Inferior parietal cortex (tissue), 1 donor: ENCODE data around the gene RSPH1.
"Not testable (repeated sequence)": the region's sequence is repeated elsewhere in the genome, so short reads cannot be mapped to it uniquely, and the experiment has no call there.

ENCODE experiments used
- DNase-seq: peaks from one replicate; pipeline ENCODE4 v3.0.0-alpha.2; 2016; ENCODE audit errors: extremely low spot score

RSPH1 gene

DNA sequence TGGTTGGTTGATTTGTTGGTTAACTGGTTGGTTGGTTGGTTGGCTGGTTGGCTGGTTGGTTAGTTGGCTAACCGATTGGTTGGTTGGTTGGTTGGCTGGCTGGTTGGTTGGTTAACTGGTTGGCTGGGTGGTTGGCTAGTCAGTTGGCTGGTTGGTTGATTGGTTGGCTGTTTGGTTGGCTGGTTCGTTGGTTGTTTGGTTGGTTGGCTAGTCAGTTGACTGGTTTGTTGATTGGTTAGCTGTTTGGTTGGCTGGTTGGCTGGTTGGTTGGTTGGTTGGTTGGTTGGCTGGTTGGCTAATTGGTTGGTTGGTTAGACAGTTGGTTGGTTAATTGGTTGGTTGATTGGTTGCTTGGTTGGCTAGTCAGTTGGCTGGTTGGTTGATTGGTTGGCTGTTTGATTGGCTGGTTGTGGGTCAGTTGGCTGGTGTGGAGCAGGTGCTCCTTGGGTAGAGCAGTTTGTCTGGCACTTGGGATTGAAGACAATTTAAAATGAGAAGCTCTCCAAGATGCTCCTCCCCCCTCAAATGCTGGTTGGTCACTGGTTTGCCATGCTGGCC, 6.9 kb downstream of the RSPH1 start:
- DNase-seq = no peak

DNA sequence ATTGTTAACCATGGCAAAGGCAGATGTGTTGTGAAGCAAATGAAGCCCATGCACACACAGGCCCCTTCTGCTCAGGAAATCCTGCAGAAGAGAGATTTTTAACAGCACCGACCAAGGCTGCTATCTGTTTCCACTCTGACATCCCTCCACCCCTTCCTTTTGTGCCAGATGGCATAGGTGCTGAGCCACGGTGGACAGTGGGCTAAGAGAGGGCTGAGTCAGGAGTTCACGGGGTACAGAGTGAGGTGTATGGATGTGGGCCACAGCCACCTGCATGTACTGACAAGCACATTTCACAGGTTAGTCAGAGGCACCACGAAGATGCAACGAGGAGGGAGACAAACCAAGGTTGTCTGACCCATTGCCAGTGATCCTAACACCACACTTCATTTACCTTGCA, 9.5 kb downstream of the RSPH1 start:
- DNase-seq = no peak

DNA sequence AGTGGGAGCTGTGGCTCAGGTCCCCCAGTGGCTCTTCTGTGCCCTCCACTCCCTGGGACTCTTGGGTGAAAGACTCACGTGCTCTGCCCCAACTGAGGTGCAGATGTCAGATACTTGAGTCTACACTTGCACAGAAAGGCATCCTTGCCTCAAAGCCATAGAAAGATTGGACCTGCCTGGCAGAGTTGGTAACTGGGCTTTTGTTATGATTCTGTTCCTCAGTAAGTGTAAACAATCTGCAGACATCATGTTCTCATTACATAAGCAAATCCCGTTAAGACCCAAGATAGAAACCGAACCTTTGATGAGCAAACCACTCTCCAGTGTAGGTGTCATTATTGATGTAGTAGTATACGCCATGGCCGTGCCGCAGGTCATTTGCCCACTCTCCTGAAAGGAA, 10.0 kb downstream of the RSPH1 start:
- no peak for DNase-seq

DNA sequence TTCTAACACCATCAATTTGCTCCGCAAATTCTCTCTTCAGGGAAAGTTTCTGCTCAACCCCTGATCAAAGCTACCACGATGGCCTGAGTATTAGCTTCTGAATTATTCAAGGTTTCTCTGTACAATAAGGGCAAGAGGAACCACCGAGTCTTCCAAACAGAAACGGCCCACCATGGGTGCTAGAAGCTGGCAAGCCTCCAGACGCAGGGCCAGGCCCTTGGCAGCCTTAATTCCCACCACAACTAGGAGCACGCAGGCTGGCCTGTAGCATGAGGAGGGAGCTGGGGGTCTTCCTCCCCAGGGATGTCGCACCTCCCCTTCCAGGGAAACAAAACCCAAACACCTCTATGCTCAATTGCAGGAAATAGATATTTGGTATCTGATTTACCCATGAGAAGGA, 11.1 kb downstream of the RSPH1 start:
- DNase-seq = no peak

DNA sequence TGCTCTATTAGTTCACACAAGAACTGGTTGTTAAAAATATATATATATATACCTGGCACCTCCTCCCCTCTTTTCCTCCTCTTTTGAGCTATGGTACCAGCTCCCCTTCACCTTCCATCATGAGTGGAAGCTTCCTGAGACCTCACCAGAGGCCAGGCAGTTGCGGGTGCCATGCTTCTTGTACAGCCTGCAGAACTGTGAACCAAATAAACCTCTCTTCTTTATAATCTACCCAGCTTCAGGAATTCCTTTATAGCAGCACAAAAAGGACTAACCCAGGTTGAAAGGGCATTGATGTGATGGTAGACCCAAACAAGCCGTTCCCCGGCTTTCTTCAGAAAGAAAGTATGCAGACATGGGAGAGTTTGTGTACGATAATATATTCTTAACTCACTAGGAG, 14.9 kb downstream of the RSPH1 start:
- no peak for DNase-seq

DNA sequence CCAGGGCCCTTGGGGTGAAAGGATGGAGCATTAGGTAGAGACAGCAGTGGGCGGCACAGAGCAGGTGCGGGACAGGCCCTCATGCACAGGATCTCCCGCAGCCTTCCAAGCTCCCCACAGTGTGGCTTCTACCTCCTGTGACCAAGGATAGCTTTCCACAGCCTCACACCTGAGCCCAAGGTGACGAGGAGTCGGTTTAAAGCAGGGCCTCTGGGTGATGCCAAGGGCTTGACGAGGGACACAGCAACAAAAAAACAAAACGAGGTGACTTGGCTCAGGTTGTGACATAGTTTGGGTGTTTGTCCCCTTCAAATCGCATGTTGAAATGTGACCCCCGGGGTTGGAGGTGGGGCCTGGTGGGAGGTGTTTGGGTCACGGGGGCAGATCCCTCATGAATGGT, 15.3 kb downstream of the RSPH1 start:
- DNase-seq = no peak

DNA sequence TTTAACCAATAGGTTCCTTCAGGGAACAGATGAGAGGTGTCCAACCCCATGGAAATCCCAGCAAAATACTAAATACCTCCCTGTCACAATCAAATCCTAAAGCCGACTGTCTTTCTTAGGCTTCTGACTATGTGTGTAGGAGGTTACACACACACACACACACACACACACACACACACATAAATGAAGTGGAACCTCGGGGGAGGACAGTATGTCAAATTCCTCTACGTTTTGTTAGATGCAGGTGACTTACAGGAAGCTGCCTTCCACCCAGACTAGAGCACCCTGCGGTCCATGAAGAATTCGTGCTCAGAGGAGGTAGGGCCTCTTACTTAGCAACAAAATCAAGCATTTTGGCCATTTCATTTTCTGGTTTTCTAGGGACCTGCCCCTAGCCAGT, 16.4 kb downstream of the RSPH1 start:
- no peak for DNase-seq

DNA sequence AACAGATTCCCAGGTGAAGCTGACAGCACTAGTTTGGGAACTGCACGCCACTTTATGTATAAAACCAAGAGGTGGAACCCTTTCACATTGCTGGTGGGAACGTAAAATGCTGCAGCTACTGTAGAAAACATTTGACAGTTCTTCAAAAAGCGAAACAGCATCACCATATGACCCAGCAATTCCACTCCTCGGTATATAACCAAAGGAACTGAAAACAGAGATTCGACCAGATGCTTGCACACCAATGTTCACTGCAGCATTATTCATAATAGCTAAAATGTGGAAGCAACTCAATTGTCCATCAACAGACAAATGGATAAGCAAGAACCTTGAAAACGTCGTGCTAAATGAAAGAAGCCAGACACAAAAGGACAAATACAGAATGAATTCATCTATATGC, 17.5 kb downstream of the RSPH1 start:
- DNase-seq = no peak

DNA sequence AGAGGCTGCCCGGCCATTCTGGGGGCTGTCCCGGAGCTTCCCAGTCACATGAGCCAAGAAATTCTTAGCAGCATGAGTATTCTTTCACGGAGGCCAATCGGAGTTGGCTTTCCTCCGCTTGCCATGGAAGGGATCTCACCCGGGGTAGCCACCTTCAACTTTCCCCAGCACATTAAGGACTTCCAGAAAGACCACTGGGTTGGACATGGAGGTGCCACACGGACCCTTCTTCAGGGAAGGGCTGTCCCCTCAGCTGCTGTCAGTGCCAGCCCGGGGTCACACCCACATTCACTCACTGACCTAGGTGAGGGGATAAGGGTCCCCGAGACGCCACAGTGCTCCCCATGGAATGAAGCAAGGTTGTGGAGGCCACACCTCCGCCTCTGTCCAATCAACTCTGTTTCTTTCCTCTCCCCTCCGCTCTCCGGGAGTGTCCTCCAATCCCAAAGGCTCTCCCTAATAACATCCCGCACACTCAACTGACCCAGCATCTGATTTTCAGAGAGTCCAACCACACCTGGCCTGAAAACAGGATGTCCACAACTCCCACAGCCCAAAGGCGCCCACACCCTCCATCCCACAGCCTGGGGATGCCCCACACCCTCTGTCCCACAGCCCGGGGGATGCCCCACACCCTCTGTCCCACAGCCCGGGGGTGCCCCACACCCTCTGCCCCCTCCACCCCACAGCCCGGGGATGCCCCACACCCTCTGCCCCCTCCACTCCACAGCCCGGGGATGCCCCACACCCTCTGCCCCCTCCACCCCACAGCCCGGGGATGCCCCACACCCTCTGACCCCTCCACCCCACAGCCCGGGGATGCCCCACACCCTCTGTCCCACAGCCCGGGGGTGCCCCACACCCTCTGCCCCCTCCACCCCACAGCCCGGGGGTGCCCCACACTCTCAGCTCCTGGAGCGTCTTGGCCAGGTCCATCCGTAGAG, 19.4 kb downstream of the RSPH1 start:
- DNase-seq = no peak

DNA sequence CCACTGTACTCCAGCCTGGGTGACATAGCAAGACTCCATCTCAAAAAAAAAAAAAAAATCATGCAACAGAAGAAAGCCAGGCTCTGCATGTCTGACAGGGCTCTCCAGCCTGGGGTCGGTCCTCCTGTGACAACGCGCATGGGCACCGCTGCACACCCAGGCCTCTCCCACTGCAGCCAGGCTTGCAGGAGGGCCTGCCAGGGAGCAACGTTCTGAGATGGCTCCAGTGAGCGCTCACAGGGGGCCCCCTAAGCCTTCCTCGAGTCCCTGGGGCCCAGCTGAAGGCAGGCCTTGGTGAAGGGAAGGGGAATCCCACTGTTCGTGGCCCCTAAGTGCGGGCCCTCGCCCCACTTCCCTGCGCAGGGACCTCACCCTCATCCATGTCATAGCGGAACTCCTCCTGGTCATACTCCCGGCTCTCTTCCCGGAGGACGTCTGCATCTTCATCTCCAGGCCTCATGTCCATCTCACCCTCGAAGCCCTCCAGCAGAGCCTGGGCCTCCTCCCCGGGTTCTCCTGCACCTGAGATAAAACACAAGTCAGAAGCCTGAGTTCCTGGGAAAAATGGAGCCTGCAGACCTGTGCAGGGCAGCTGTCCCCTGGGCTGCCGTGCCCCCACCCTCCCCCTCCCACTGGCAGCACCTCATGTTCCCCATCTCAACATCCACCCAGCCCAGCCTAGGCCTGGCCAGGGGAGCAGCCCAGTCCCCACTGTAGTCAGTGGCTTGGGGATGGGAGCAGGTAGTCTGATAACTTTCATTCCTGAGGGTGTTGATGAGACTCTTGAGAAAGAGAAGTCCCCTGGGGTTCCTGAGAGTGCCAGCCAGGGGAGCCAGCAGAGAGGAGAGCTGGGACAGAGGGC, 20.3 kb downstream of the RSPH1 start:
- no peak for DNase-seq

DNA sequence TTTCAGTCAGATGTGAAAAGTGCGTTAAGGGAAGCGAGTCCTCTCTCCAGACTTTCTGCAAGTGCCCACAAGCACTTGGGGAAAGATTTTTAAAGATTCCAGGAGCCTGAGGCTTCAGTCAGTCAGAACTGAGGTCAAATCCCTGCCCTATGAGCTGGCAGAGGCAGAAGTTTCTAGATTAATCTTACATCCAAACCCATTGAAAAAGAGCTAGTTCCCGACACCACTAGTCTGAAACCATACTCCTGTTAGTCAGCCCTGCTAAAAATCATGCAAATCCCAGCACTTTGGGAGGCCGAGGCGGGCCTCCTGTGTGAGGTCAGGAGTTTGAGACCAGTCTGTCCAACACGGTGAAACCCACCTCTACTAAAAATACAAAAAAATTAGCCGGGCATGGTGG, 21.0 kb downstream of the RSPH1 start:
- no peak for DNase-seq

DNA sequence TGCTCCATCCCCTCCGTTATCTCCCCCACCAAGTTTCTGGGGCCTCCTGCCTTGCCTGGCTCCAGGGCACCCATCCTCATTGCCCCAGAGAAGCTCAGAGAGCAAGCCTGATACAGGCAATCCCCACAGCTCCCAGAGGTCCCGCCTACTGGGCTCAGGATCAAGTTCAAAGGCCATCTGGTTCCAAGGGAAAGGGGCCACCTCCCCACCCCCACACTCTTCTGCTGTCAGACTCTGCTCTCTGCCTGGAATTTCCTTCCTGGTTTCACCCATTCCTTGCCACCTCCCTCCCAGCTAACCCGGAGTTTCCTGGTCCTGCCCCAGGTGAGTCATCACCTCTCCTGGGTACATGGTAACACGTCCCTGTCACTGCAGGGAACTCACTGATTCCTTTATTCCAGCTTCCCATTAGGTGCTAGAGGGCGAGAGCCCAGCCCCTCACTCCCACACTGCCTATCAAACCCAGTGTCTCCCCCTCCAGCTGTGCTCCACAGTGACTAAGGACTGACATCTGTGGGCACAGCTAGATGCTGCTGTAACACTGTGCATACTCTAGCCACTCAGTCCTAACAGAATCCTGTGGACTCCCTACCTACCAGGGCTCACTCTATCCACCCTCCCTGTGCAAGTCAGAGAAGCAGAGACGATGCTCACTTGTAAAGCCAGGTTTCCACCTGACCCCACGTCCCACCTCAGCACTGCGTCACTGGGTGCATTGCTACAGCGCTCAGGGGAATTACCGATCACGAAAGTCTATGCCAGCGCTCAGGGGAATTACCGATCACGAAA, 21.8 kb downstream of the RSPH1 start:
- no peak for DNase-seq

DNA sequence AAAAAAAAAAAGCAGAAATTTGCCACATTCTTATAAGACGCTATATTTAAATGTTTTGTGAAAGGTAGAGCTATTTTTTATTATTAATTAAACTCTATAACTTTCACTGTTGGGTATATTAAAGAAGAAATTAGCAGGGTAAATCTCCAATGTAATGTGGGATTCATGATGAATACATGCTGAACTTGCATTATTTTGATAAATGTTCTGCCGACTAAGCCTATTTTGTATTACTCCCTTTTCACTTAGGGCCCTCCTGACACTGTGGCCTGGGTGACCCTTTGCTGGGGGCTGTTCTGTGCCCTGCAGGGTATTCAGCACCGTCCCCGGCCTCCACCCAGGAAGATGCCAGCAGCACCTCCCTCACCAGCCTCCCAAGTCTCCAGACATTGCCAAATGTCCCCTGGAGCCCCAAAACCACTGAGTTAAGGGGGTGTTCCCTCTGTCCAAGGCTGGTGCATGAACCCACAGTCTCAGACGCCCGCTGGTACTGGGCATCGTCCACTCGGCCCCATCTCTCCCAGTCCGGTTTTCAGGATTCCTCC, 22.5 kb downstream of the RSPH1 start:
- no peak for DNase-seq

DNA sequence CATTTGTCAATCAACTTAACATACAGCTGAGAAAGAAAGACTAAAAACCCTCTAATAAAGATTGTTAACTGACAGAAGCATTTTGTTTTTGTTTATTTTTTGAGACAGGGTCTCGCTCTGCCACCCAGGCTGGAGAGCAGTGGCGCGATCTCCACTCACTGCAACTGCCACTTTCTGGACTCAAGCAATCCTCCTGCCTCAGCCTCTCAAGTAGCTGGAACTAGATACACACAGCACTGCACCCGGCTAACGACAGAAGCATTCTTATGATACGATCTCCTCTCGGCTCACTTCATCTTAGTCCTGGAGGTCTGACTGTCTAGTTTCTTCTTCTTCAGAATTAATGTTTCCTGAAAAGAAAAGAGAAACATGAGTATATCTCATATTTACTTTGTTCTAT, 23.5 kb downstream of the RSPH1 start:
- no peak for DNase-seq

DNA sequence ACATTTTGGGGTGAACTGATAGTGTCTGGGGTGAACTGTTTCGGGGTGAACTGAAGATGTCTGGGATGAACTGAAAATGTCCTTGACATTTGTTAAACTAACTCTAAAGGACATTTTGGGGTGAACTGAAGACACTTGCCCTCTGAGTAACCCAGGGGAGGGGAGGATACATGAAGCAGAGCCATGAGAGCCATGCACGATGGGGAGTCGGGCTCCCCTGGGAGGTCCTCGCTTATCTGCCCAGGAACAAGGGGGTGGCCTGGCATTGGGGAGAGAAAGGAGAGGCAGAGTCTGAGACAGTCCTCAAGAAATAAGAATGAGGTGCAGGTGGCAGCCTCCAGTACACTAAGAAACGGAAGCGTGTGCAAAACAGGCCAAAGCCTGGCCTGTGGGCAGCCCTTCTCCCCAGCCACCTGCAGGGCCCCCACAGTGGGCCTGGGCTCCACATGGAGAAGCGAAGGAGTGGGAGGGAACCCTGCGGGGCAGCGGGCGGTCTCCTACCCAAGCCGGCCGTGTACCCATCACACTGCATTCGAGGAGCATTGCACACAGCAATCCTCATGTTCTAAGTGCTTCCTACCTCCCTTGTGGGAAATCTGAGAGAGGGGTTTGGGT, 24.2 kb downstream of the RSPH1 start:
- no peak for DNase-seq

DNA sequence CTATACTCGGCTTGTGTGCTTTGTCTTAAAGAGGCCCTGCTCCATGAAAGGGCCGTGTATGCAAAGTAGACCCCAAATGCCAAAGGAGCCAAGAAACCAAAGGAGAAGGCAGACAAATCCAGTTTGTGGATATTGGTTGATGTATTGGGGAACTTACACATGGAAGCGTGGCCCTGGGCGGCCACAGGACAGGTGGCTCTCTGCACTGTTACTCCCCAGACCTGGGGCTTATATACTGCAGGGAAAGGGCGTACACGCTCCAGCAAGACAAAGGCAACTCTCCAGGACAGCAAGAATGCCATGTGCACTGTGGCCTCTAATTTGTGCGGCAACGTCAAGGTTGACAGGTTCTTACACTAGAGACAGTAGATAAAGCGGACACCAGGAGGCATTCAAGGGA, 24.8 kb downstream of the RSPH1 start:
- DNase-seq = no peak

DNA sequence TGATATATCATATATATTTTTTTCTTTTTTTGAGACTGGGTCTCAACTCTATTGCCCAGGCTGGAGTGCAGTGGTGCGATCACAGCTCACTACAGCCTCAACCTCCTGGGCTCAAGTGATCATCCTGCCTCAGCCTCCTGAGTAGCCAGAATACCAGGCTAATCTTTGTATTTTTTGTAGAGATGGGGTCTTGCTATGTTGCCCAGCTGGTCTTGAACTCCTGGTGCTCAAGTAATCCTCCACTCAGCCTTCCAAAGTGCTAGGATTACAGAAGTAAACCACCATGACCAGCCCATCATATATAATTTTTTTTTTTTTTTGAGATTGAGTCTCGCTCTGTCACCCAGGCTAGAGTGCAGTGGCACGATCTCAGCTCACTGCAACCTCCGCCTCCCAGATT, 26.3 kb downstream of the RSPH1 start:
- DNase-seq = not testable (repeated sequence)

DNA sequence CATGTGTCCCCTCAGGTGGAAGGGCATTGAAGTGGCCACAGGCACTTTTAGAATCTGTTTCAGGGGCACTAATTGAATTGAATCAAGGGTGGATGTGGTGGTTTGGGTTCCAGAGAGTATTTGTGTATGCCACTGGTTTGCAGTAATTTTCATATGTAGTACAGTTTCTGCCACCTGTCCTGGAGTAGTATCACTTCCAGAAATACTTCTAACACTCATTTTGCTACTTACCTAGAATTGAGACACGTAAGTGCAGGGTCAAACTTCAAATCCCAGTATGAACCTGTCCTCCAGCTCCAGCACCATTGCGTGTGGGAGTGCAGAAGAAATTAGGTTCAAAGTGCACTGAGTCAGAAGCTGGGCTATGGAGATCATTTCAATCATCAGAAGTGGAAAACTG, 26.8 kb downstream of the RSPH1 start:
- no peak for DNase-seq

DNA sequence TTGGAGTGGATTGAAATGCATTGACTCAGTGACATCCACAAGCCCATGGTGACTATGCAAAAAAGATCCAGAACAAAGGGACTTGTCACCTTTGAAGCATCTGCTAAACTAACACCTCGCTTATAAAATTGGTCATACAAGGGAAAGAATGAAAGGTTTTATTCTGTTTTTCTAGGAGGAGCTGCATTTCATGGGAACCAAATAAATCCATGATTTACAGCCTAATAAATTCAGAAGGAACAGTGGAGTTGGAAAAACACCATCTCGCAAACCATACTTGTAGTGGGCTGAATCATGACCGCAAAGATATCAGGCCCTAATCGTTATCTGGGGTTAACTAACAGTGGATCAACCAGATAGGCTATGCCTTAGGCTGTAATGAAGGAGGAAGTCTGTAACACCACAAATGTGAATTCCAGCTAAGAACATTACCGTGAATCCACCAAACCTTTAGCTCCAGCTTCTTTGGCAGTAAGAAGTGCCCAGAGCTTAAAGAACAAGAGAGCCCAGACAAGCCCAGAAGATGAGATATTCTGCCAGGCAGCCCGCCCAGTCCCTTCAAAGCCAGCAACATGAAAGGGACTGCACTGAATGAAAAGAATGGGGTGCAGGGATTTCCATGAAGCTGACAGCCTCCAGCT, 27.4 kb downstream of the RSPH1 start:
- no peak for DNase-seq

DNA sequence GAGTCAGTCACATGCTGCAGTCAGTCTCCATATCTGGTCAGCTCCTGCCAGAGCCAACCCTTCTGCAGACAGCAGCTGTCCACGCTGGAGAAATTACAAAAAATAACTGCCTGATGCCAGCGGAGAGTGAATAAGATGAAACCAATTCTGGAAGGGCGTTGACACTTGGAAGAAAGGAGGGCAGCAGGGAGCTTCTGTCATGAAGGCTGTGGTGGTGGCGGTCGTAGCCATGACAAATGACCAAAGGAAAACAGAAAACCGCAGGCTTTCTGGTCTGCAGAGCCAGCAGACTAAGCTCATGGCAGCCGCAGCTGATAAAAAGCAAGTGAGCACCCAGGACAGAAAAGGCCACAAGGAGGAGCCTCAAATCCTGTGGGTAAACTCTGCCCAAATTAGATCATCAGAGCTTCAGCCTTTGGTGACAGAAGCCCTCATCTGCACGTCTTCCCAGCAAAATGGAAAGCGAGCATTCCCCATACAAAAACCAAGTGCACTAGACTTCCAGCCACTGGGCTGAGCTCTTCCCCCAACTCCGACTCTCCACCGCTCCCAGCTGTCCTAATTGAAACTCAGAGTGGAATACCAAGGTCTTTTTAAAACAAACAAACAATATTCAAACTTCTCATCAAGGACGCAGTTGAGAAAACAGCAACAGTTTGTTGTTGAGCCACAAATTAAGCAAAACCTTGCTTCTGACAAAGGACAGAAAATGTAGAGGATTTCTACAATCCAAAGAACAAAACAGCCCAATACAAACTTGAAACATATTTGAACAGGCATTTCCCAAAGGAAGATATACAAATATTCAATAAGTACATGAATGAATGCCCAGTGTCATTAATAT, 28.7 kb downstream of the RSPH1 start:
- peak; percentile 50 for DNase-seq
